ENCODE results near the gene NPL.

The NPL gene

GRCh38 chr1:182860658-182861057 is 71.1 kb downstream of the NPL start:
- Histone ChIP-seq H3K36me3 (ENCODE audit: control insufficient read depth in 2 of 2, insufficient read depth in 1 of 2, low read length in 2 of 2) (peaks cover 83 to 99% of the 10 kb centered on the region in 2 experiments), H3K27ac (ENCODE audit: extremely low read depth, low read depth, low read length) (no peak overlapping the region), H3K4me3 (ENCODE audit: low read depth, low read length) (no peak overlapping the region), H3K9me3 (ENCODE audit: control insufficient read depth, insufficient read depth, low read depth, low read length) (no peaks in the 10 kb centered on the region), H3K4me1 (ENCODE audit: control insufficient read depth, insufficient read depth, low read length) (no peaks in the 10 kb centered on the region)
- TF ChIP-seq ZNF843 (tag by site-specific recombination; IDR thresholded peaks at IDR 0.05) (no peak), ZNF335 (tag by site-specific recombination; conservative IDR thresholded peaks at IDR 0.05) (no peak), ZIC2 (tag by site-specific recombination; IDR thresholded peaks at IDR 0.05) (no peak), ZBTB49 (tag by site-specific recombination; IDR thresholded peaks at IDR 0.05; ENCODE audit: low read depth) (no peak), OVOL3 (tag by site-specific recombination; IDR thresholded peaks at IDR 0.05) (no peak), ZNF660 (tag by site-specific recombination; IDR thresholded peaks at IDR 0.05) (no peak), ZNF2 (tag by site-specific recombination; IDR thresholded peaks at IDR 0.05) (no peak), GLIS2 (tag by site-specific recombination; IDR thresholded peaks at IDR 0.05) (no peak), ZNF658 (tag by site-specific recombination; IDR thresholded peaks at IDR 0.05) (no peak), ZNF274 (IDR thresholded peaks at IDR 0.05; ENCODE audit: low read length) (no peak), ZNF274 (tag by site-specific recombination; IDR thresholded peaks at IDR 0.05; ENCODE audit: borderline replicate concordance) (no peak), ZNF664 (tag by site-specific recombination; IDR thresholded peaks at IDR 0.05) (no peak), ZNF132 (tag by site-specific recombination; IDR thresholded peaks at IDR 0.05; ENCODE audit: borderline replicate concordance) (no peak), IKZF3 (tag by site-specific recombination; IDR thresholded peaks at IDR 0.05) (no peak)
- CTCF ChIA-PET: interaction anchor here (1.4 kb wide), 1 partner anchor 13 kb away, joined by 4 read pairs; no protein-coding TSS in a partner anchor
- POLR2A ChIA-PET: interaction anchor here (1.0 to 1.1 kb wide), 2 partner anchors 18 to 265 kb away, joined by 3 to 6 read pairs; no protein-coding TSS in a partner anchor

- no peak overlapping the region for H3K27ac ChIP-seq (ENCODE audit: extremely low read depth, low read depth, low read length)
- ChIA-PET POLR2A (no interaction called here), CTCF (interaction anchor here (0.5 kb wide), 1 partner anchor 57 kb away, joined by 3 read pairs; no protein-coding TSS in a partner anchor)
- peak; percentile 30; the same call in 1 of the 2 replicates for TF ChIP-seq SCRT2 (tag by site-specific recombination; IDR thresholded peaks at IDR 0.05)
- no peak for TF ChIP-seq ZNF274 (IDR thresholded peaks at IDR 0.05; ENCODE audit: low read length)
- no peak for TF ChIP-seq ZNF274 (tag by site-specific recombination; IDR thresholded peaks at IDR 0.05; ENCODE audit: borderline replicate concordance)
- TF ChIP-seq PRDM6 (tag by site-specific recombination; IDR thresholded peaks at IDR 0.05): peak; percentile 63
- H3K4me3 ChIP-seq (ENCODE audit: low read depth, low read length): no peak overlapping the region
- H3K9me3 ChIP-seq (ENCODE audit: control insufficient read depth, insufficient read depth, low read depth, low read length): no peaks in the 10 kb centered on the region
- peaks cover 72 to 99% of the 10 kb centered on the region in 2 experiments for H3K36me3 ChIP-seq (ENCODE audit: control insufficient read depth in 2 of 2, insufficient read depth in 1 of 2, low read length in 2 of 2)
- H3K4me1 ChIP-seq (ENCODE audit: control insufficient read depth, insufficient read depth, low read length): no peaks in the 10 kb centered on the region
Measured at GRCh38 chr1:182861994-182862393, 72.4 kb downstream of the NPL start.

- Histone ChIP-seq H3K27ac (ENCODE audit: extremely low read depth, low read depth, low read length) (no peak overlapping the region), H3K36me3 (ENCODE audit: control insufficient read depth in 2 of 2, insufficient read depth in 1 of 2, low read length in 2 of 2) (peaks cover 73 to 99% of the 10 kb centered on the region in 2 experiments), H3K4me1 (ENCODE audit: control insufficient read depth, insufficient read depth, low read length) (no peaks in the 10 kb centered on the region), H3K4me3 (ENCODE audit: low read depth, low read length) (no peak overlapping the region), H3K9me3 (ENCODE audit: control insufficient read depth, insufficient read depth, low read depth, low read length) (no peaks in the 10 kb centered on the region)
- CTCF ChIA-PET: no interaction called here
- TF ChIP-seq PRDM1 (tag by site-specific recombination; IDR thresholded peaks at IDR 0.05) (peak; percentile 64), ZNF645 (tag by site-specific recombination; IDR thresholded peaks at IDR 0.05) (no peak)
- POLR2A ChIA-PET: no interaction called here
Measured at GRCh38 chr1:182862827-182863226, 73.3 kb downstream of the NPL start.

Data from HEK293 (cell line).